ENCODE results near the gene SLC16A3.

The SLC16A3 gene

DNA sequence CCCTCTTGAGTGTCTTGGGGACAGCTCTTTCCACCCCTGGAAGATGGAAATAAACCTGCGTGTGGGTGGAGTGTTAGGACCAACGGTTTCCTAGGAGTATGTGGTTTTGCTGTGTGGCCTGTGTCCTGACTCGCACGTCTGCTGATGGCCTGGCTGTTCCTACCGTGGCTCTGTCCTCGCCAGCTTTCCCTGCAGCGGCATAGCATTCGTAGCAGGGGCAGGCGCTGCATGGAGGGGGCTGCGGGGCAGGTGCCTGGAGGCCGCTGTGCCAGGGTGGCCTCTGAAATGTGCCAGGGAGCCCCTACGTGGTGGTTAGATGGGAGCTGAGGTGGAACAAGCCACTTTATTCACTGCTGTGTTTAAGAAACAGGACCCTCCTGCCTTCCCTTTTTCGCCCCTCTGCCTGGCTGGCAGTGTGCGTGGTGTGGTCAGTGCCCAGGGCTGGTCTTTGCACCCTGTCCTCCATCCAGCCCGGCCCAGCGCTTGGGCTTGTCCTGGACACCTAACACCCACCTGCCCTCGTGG is 10.6 kb downstream of the SLC16A3 start:
- no peak overlapping the region for H3K9ac ChIP-seq
- H3K27ac ChIP-seq: no peak overlapping the region
- peaks cover 16% of the 10 kb centered on the region for H3K79me2 ChIP-seq

DNA sequence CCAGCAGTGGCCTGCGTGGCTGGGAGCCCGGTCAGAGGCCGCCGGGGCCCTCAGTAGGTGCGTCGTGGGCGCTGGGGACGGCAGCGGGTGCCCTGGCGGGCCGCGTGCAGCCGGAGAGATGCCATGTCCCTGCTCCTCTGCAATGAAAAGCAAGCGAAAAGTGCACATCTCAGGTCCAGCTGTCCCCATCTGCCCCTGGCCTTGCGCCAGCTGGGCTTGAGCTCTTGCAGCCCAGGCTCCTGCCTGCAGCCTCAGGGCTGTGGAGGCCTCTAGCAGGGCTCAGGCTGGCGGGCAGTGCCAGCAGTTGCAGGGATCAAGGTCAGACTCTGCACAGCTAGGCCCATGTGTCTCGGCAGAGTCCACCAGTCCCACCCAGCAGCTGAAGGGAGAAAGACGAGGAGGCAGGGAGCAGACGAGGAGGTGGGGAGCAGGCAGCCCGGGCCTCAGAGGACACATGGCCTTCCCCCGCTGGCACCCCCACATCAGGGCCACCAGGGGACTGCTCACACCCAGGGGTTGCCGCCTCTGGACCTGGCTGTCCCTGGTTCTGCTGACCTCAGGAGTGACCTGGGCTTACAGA is 11.2 kb downstream of the SLC16A3 start:
- Histone ChIP-seq H3K9me3 (ENCODE audit: control insufficient read depth, low read length) (no peaks in the 10 kb centered on the region), H2AFZ (no peak overlapping the region), H3K9ac (no peak overlapping the region), H3K27ac (peak overlapping the region; percentile 42), H3K36me3 (ENCODE audit: control insufficient read depth, insufficient read depth, low read length) (no peaks in the 10 kb centered on the region), H3K4me3 (ENCODE audit: low read depth, low read length) (no peak overlapping the region), H3K79me2 (peaks cover 16% of the 10 kb centered on the region), H3K27me3 (ENCODE audit: control insufficient read depth, insufficient read depth, low read length) (no peaks in the 10 kb centered on the region), H3K4me2 (ENCODE audit: low read length) (no peak overlapping the region), H3K4me1 (peaks cover 47% of the 10 kb centered on the region)
- TF ChIP-seq, protein P1, sequence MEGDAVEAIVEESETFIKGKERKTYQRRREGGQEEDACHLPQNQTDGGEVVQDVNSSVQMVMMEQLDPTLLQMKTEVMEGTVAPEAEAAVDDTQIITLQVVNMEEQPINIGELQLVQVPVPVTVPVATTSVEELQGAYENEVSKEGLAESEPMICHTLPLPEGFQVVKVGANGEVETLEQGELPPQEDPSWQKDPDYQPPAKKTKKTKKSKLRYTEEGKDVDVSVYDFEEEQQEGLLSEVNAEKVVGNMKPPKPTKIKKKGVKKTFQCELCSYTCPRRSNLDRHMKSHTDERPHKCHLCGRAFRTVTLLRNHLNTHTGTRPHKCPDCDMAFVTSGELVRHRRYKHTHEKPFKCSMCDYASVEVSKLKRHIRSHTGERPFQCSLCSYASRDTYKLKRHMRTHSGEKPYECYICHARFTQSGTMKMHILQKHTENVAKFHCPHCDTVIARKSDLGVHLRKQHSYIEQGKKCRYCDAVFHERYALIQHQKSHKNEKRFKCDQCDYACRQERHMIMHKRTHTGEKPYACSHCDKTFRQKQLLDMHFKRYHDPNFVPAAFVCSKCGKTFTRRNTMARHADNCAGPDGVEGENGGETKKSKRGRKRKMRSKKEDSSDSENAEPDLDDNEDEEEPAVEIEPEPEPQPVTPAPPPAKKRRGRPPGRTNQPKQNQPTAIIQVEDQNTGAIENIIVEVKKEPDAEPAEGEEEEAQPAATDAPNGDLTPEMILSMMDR (IDR thresholded peaks at IDR 0.05): no peak

More for the DNA sequence above, 10.6 kb downstream of the SLC16A3 start:
- Histone ChIP-seq H3K9me3 (ENCODE audit: control insufficient read depth, low read length) (no peaks in the 10 kb centered on the region), H2AFZ (no peak overlapping the region), H3K4me2 (ENCODE audit: low read length) (no peak overlapping the region), H3K4me1 (peaks cover 53% of the 10 kb centered on the region), H3K27me3 (ENCODE audit: control insufficient read depth, insufficient read depth, low read length) (no peaks in the 10 kb centered on the region), H3K36me3 (ENCODE audit: control insufficient read depth, insufficient read depth, low read length) (no peaks in the 10 kb centered on the region), H3K4me3 (ENCODE audit: low read depth, low read length) (no peak overlapping the region)
- TF ChIP-seq, protein P1 (IDR thresholded peaks at IDR 0.05): no peak

- peak overlapping the region; percentile 45 for H3K27ac ChIP-seq
- H3K79me2 ChIP-seq: peaks cover 16% of the 10 kb centered on the region
- H3K27me3 ChIP-seq (ENCODE audit: control insufficient read depth, insufficient read depth, low read length): no peaks in the 10 kb centered on the region
- no peak overlapping the region for H3K9ac ChIP-seq
- H2AFZ ChIP-seq: no peak overlapping the region
- H3K36me3 ChIP-seq (ENCODE audit: control insufficient read depth, insufficient read depth, low read length): no peaks in the 10 kb centered on the region
- no peak overlapping the region for H3K4me2 ChIP-seq (ENCODE audit: low read length)
- H3K4me1 ChIP-seq: peaks cover 41% of the 10 kb centered on the region
- no peaks in the 10 kb centered on the region for H3K9me3 ChIP-seq (ENCODE audit: control insufficient read depth, low read length)
- TF ChIP-seq, protein P1 (IDR thresholded peaks at IDR 0.05): no peak
- H3K4me3 ChIP-seq (ENCODE audit: low read depth, low read length): no peak overlapping the region
Measured at GRCh38 chr17:82240506-82241182, 11.8 kb downstream of the SLC16A3 start.

GRCh38 chr17:82241183-82241925 is 12.5 kb downstream of the SLC16A3 start:
- no peak overlapping the region for H3K9ac ChIP-seq

More at GRCh38 chr17:82241183-82241925, 12.5 kb downstream of the SLC16A3 start:
- no peak overlapping the region for H3K4me3 ChIP-seq (ENCODE audit: low read depth, low read length)
- H2AFZ ChIP-seq: no peak overlapping the region
- no peaks in the 10 kb centered on the region for H3K27me3 ChIP-seq (ENCODE audit: control insufficient read depth, insufficient read depth, low read length)
- peaks cover 16% of the 10 kb centered on the region for H3K79me2 ChIP-seq
- H3K9me3 ChIP-seq (ENCODE audit: control insufficient read depth, low read length): no peaks in the 10 kb centered on the region
- no peaks in the 10 kb centered on the region for H3K36me3 ChIP-seq (ENCODE audit: control insufficient read depth, insufficient read depth, low read length)
- no peak overlapping the region for H3K4me2 ChIP-seq (ENCODE audit: low read length)
- TF ChIP-seq, protein P1 (IDR thresholded peaks at IDR 0.05): no peak
- peak overlapping the region; percentile 45 for H3K27ac ChIP-seq
- H3K4me1 ChIP-seq: peaks cover 34% of the 10 kb centered on the region

Data from parathyroid adenoma (tissue), 2 donors.